ENCODE measurements around the gene DPM1. TPM values are rescaled to one million over a fixed set of nuclear protein-coding genes. Genes with fewer than 3 reads are reported as not detected.

The DPM1 gene
- total RNA-seq, 1 experiment from 2014 or later: 57.8 TPM

- TF ChIP-seq ARID4B (CRISPR knock-in tag; IDR thresholded peaks at IDR 0.05; ENCODE audit: borderline replicate concordance): no peak
Observed at GRCh38 chr20:50911716-50912115, 46.6 kb downstream of the DPM1 start (continued).

GRCh38 chr20:50911030-50911429, 47.3 kb downstream of the DPM1 start:
- Mint-ChIP-seq H3K27me3 (ENCODE audit: low read depth) (no peaks in the 10 kb centered on the region), H3K4me1 (peaks cover 68% of the 10 kb centered on the region), H3K4me3 (no peak overlapping the region), H3K27ac (peak overlapping the region; percentile 89; the same call in 1 of the 2 replicates), H3K36me3 (peaks cover 23% of the 10 kb centered on the region), H3K9me3 (no peaks in the 10 kb centered on the region)
- no peak for ATAC-seq
- ChIA-PET CTCF (interaction anchor here (0.6 to 1.5 kb wide), 3 partner anchors 18 to 162 kb away, joined by 3 read pairs; partner anchors contain the start of gene BCAS4), POLR2A (interaction anchor here (1.4 kb wide), 1 partner anchor 12 kb away, joined by 3 read pairs; no protein-coding TSS in a partner anchor)
- TF ChIP-seq HMGXB4 (CRISPR knock-in tag; IDR thresholded peaks at IDR 0.05): no peak
- TF ChIP-seq TEAD4 (CRISPR knock-in tag; IDR thresholded peaks at IDR 0.05): no peak
- no peak for TF ChIP-seq FOXP4 (CRISPR knock-in tag; IDR thresholded peaks at IDR 0.05)
- no peak for TF ChIP-seq GRHL2 (CRISPR knock-in tag; IDR thresholded peaks at IDR 0.05; ENCODE audit: insufficient replicate concordance, severe bottlenecking)
- no peak for TF ChIP-seq JAZF1 (CRISPR knock-in tag; IDR thresholded peaks at IDR 0.05)
- no peak for TF ChIP-seq EMX1 (CRISPR knock-in tag; IDR thresholded peaks at IDR 0.05)
- no peak for TF ChIP-seq ZNF219 (CRISPR knock-in tag; IDR thresholded peaks at IDR 0.05; ENCODE audit: borderline replicate concordance)
- no peak for TF ChIP-seq ZSCAN18 (CRISPR knock-in tag; IDR thresholded peaks at IDR 0.05)
- TF ChIP-seq ATF2 (CRISPR knock-in tag; IDR thresholded peaks at IDR 0.05; ENCODE audit: borderline replicate concordance, low read depth): no peak
- no peak for DNase-seq (ENCODE audit: low spot score)

GRCh38 chr20:50909413-50909812, 48.9 kb downstream of the DPM1 start:
- peaks cover 63% of the 10 kb centered on the region for H3K4me1 Mint-ChIP-seq
- H3K9me3 Mint-ChIP-seq: no peaks in the 10 kb centered on the region
- H3K27ac Mint-ChIP-seq: peak overlapping the region; percentile 63; the same call in 1 of the 2 replicates
- H3K36me3 Mint-ChIP-seq: peaks cover 23% of the 10 kb centered on the region
- ATAC-seq (no peak), DNase-seq (ENCODE audit: low spot score) (no peak)
- no peaks in the 10 kb centered on the region for H3K27me3 Mint-ChIP-seq (ENCODE audit: low read depth)
- CTCF ChIA-PET: interaction anchor here (0.7 to 2.8 kb wide), 4 partner anchors 11 to 115 kb away, joined by 3 to 9 read pairs (median 4); partner anchors contain the start of gene BCAS4
- POLR2A ChIA-PET: interaction anchor here (1.2 kb wide), 1 partner anchor 39 kb away, joined by 3 read pairs; no protein-coding TSS in a partner anchor
- H3K4me3 Mint-ChIP-seq: no peak overlapping the region
- no peak for TF ChIP-seq ZNF671 (CRISPR knock-in tag; IDR thresholded peaks at IDR 0.05)
- no peak for TF ChIP-seq PRRX2 (CRISPR knock-in tag; IDR thresholded peaks at IDR 0.05)
- TF ChIP-seq ELF4 (CRISPR knock-in tag; IDR thresholded peaks at IDR 0.05; ENCODE audit: low read depth): no peak
- no peak for TF ChIP-seq ERG (CRISPR knock-in tag; IDR thresholded peaks at IDR 0.05)
- no peak for TF ChIP-seq SP1 (CRISPR knock-in tag; conservative IDR thresholded peaks at IDR 0.05)
- TF ChIP-seq OVOL2 (CRISPR knock-in tag; IDR thresholded peaks at IDR 0.05; ENCODE audit: borderline replicate concordance): no peak

Measured in WTC11 (cell line).